Skeletal muscle satellite cell (primary cell): ENCODE measurements around the gene IGSF3.
"Not testable (repeated sequence)": the region's sequence is repeated elsewhere in the genome, so short reads cannot be mapped to it uniquely, and the experiment has no call there.

Experiments used
- H3K27me3 ChIP-seq: 2 replicates; pipeline ENCODE4 v1.7.0; 2013; ENCODE audit warnings: low read length; ENCODE audit not compliant: control insufficient read depth, insufficient read depth
- H3K36me3 ChIP-seq: 2 replicates; pipeline ENCODE4 v1.7.0; 2013; ENCODE audit warnings: mild to moderate bottlenecking, control low read depth, low read length; ENCODE audit not compliant: insufficient read depth
- H3K4me1 ChIP-seq: 2 replicates; pipeline ENCODE4 v1.7.0; 2013; ENCODE audit warnings: low read length; ENCODE audit not compliant: control insufficient read depth, insufficient read depth
- H3K4me2 ChIP-seq: 2 replicates; pipeline ENCODE4 v1.7.0; 2013; ENCODE audit warnings: mild to moderate bottlenecking, low read length
- H3K4me3 ChIP-seq: 2 replicates; pipeline ENCODE4 v1.7.0; 2013; ENCODE audit warnings: low read length
- H3K9ac ChIP-seq: 2 replicates; pipeline ENCODE4 v1.7.0; 2013; ENCODE audit warnings: mild to moderate bottlenecking, low read depth, low read length, moderate library complexity
- H3K9me3 ChIP-seq: replicated peaks from 2 replicates; pipeline ENCODE4 v1.7.0; 2013; ENCODE audit warnings: mild to moderate bottlenecking, control low read depth, low read length

IGSF3 gene

DNA sequence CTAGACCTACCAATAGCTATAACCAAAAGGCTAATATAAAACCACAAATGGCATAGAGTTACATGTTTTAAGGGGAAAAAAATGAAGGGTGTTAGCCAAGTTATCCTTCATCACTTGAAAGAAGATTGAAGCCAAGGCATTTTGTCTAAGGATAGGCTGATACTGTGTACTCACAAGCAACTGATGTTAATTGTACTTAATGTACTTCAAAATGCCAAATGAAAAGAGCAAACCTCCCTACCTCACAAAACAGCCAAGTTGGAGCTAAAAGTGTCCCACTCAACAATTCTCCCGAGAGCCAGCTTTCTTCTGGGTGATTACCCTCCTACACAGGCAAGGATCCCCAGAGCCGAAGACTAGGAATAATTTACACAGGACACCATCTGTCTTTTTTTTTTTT lies 4.4 kb upstream of the IGSF3 start:
- Histone ChIP-seq H3K9me3 (no peaks in the 10 kb centered on the region), H3K9ac (no peak overlapping the region), H3K27me3 (peaks cover 28% of the 10 kb centered on the region), H3K4me1 (peaks cover 6% of the 10 kb centered on the region), H3K36me3 (no peaks in the 10 kb centered on the region), H3K4me2 (no peak overlapping the region), H3K4me3 (no peak overlapping the region)

DNA sequence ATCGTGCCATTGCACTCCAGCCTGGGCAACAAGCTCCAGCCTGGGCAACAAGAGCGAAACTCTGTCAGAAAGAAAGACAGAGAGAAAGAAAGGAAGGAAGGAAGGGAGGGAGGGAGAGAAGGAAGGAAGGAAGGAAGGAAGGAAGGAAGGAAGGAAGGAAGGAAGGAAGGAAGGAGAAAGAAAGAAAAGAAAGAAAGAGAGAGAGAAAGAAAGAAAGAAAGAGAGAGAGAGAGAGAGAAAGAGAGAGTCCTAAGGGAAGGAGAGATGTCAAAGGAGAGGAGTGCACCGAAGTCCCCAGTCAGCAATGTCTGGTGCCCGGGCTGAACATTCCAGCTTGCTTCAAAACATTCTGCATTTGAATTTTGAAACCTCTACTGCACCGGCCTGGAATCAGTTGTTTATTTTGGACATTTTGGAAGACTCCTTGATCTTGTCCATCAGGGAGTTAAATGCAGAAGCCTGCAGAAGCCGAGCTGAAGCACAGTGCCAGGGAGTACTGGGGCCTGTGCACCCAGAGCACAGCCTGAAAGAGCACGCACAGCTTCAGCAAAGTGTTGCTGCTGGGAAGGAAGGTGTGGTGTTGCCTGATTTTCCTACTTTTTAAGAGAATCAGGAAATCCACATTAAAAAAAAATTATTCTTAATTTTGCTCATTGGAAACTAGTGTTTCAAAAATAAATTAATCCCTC lies 3.7 kb upstream of the IGSF3 start:
- Histone ChIP-seq H3K9me3 (no peaks in the 10 kb centered on the region), H3K4me1 (peaks cover 8% of the 10 kb centered on the region), H3K27me3 (peaks cover 31% of the 10 kb centered on the region), H3K4me3 (no peak overlapping the region), H3K9ac (no peak overlapping the region), H3K4me2 (no peak overlapping the region), H3K36me3 (no peaks in the 10 kb centered on the region)

GRCh38 chr1:116668277-116668676 lies 744 bp upstream of the IGSF3 start:
- Histone ChIP-seq H3K4me2 (peak overlapping the region; percentile 90), H3K27me3 (peaks cover 50% of the 10 kb centered on the region), H3K4me3 (no peak overlapping the region), H3K4me1 (peaks cover 8% of the 10 kb centered on the region), H3K36me3 (no peaks in the 10 kb centered on the region), H3K9ac (no peak overlapping the region), H3K9me3 (no peaks in the 10 kb centered on the region)

DNA sequence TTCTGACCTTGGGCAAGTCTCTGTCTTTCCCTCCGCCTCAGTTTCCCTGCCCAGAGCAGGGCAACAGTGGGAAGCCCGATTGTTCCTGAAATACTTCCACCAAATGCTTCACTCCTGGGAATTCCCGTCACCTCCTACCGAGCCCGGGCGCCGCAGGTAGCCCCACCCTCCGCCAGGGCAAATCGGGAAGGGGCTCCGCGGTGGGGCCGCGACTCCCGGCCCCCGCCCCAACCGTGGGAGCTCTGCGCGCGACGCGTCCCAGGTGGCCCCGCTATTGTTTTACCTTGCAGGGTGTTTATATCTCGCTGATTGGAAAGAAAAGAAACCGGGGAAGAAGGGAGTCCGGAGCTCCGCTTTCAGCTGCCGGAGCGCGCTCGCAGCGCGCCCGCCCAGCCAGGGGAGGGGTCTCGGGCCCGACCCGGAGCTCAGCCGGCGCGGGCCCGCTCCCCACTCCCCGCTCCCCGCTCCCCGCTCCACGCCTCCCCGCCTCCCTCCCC lies 407 bp downstream of the IGSF3 start:
- Histone ChIP-seq H3K4me3 (peak overlapping the region; percentile 67), H3K36me3 (no peaks in the 10 kb centered on the region), H3K4me1 (peaks cover 8% of the 10 kb centered on the region), H3K9ac (no peak overlapping the region), H3K27me3 (peaks cover 55% of the 10 kb centered on the region), H3K4me2 (peak overlapping the region; percentile 90), H3K9me3 (no peaks in the 10 kb centered on the region)

GRCh38 chr1:116666187-116667077 lies 1.1 kb downstream of the IGSF3 start:
- H3K9me3 ChIP-seq, result no peaks in the 10 kb centered on the region
- H3K36me3 ChIP-seq, result no peaks in the 10 kb centered on the region
- peak overlapping the region; percentile 67 for H3K4me3 ChIP-seq
- H3K27me3 ChIP-seq, result peaks cover 55% of the 10 kb centered on the region
- peaks cover 5% of the 10 kb centered on the region for H3K4me1 ChIP-seq
- H3K4me2 ChIP-seq, result peak overlapping the region; percentile 90
- no peak overlapping the region for H3K9ac ChIP-seq

DNA sequence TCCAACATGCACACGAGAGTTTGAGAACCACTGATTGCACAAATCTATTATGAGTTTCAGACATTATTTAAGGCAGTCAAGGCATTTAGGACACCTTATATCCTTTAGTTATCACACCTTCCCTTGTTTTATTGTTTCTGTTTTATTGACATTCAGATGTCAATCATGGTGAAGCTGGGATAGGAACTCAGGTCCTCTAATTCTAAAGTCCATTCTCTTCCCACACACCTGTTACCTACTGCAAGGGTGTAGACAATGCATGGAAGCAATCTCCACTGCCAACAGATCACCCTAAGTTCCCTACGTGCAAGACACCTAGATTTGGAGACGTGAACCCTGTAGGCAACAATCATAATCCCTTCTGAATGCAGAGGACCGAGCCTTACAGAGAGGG lies 2.6 kb downstream of the IGSF3 start:
- H3K9me3 ChIP-seq, result no peaks in the 10 kb centered on the region

DNA sequence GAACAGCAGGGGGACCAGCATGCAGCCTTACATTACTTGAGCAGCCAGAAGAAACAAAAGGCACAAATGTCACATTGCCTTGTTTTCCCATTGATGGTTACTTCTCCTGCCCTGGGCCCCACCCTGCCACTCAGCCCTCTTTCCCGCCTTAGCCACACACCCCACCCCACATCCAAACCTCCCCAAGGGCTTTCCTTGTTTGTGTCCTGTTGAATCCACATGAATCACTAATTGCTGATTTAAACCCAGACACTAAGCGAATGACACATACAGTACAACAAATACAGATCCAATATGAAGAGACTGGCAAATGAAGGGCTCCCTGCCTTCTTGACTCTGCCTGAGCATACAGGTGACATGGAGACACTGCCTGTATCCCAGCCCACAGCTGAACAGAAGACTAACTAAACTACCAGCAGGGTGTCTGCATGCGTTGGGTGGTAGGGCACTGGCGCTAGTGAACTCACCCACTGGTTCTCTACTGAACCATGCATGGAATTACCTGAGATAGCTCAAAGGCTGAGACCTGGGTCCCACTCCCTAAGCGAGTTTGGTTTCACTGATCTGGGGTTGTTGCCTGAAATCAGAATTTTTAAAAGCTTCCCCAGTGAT lies 3.1 kb downstream of the IGSF3 start:
- Histone ChIP-seq H3K9me3 (no peaks in the 10 kb centered on the region), H3K4me2 (no peak overlapping the region), H3K4me3 (no peak overlapping the region), H3K4me1 (peaks cover 5% of the 10 kb centered on the region), H3K36me3 (no peaks in the 10 kb centered on the region), H3K9ac (no peak overlapping the region), H3K27me3 (peaks cover 55% of the 10 kb centered on the region)

More for the DNA sequence above, 2.6 kb downstream of the IGSF3 start:
- Histone ChIP-seq H3K4me1 (peaks cover 5% of the 10 kb centered on the region), H3K4me2 (no peak overlapping the region), H3K4me3 (no peak overlapping the region), H3K27me3 (peaks cover 55% of the 10 kb centered on the region), H3K36me3 (no peaks in the 10 kb centered on the region), H3K9ac (no peak overlapping the region)

DNA sequence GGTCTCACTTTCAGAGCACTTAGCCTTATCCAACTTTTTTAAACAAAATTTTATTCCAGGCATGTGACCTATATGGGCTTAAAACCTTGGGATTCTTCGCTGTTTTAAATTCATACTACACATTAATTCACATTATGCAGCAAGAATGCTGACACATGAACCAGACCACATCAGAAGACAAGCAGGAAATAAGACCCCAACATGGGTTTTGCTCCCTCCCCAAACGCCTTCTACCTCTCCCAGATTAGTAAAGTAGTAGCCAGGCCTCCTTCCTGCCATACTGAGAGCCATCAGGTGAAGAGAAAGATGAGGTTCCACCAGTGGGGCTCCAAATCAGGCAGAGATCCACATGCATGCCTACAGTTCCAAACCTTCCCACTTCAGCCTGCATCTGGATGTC lies 3.7 kb downstream of the IGSF3 start:
- Histone ChIP-seq H3K36me3 (no peaks in the 10 kb centered on the region), H3K4me3 (no peak overlapping the region), H3K27me3 (peaks cover 55% of the 10 kb centered on the region), H3K4me2 (no peak overlapping the region), H3K9me3 (no peaks in the 10 kb centered on the region), H3K4me1 (peaks cover 5% of the 10 kb centered on the region), H3K9ac (no peak overlapping the region)

- H3K4me2 ChIP-seq, result no peak overlapping the region
These were observed 5.9 kb downstream of the IGSF3 start for GRCh38 chr1:116661633-116662032.

GRCh38 chr1:116658645-116659044 lies 8.9 kb downstream of the IGSF3 start:
- H3K9me3 ChIP-seq, H3K36me3 ChIP-seq, H3K9ac ChIP-seq, H3K4me1 ChIP-seq, H3K4me3 ChIP-seq, H3K4me2 ChIP-seq: not testable (repeated sequence)
- peaks cover 13% of the 10 kb centered on the region for H3K27me3 ChIP-seq

More at GRCh38 chr1:116661633-116662032, 5.9 kb downstream of the IGSF3 start:
- peaks cover 42% of the 10 kb centered on the region for H3K27me3 ChIP-seq
- no peaks in the 10 kb centered on the region for H3K4me1 ChIP-seq
- no peak overlapping the region for H3K4me3 ChIP-seq
- H3K9me3 ChIP-seq, result no peaks in the 10 kb centered on the region
- no peak overlapping the region for H3K9ac ChIP-seq
- no peaks in the 10 kb centered on the region for H3K36me3 ChIP-seq

DNA sequence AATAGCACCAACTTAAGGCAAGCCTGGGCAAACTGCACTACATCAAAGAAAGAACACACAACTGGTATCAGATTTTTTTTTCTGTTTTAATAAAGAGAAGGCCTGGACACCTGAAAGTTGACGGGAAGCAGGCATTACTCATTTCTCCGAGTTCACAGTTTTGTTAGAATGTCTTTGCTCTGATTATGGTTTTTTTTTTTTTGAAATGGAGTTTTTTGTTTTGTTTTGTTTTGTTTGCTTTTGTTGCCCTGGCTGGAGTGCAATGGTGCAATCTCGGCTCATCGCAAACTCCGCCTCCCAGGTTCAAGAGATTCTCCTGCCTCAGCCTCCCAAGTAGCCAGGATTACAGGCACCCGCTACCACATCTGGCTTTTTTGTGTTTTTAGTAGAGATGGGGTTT lies 9.7 kb downstream of the IGSF3 start:
- not testable (repeated sequence) for H3K4me2 ChIP-seq, H3K4me1 ChIP-seq, H3K27me3 ChIP-seq, H3K36me3 ChIP-seq, H3K4me3 ChIP-seq, H3K9me3 ChIP-seq, H3K9ac ChIP-seq
